Liver (tissue), 9 donors: ENCODE measurements around the gene NNMT. TPM values are rescaled to one million over a fixed set of nuclear protein-coding genes. Genes with fewer than 3 reads are reported as not detected.

Experiments used
- DNase-seq: peaks from one replicate; pipeline ENCODE4 v3.0.0-alpha.2; 2017; ENCODE audit warnings: low spot score
- H3K27ac ChIP-seq, 2 donors: one replicate each; pipeline ENCODE4 v1.7.0; 2013; ENCODE audit warnings: inconsistent platforms in 2 of 2, low read length in 2 of 2, control low read depth in 1 of 2, low read depth in 1 of 2, mild to moderate bottlenecking in 1 of 2
- H3K27me3 ChIP-seq, 4 donors: one replicate each; pipeline versions ENCODE4 v1.6.1 to v1.7.0; 2013; ENCODE audit warnings: low read length in 3 of 4, inconsistent platforms in 1 of 4, mild to moderate bottlenecking in 1 of 4, moderate library complexity in 1 of 4; ENCODE audit not compliant: control insufficient read depth in 4 of 4, insufficient read depth in 4 of 4
- H3K36me3 ChIP-seq, 4 donors: one replicate each; pipeline versions ENCODE4 v1.6.1 to v1.7.0; 2013; ENCODE audit warnings: low read length in 3 of 4, mild to moderate bottlenecking in 3 of 4, low read depth in 1 of 4, moderate library complexity in 1 of 4; ENCODE audit not compliant: control insufficient read depth in 4 of 4, insufficient read depth in 3 of 4
- H3K4me1 ChIP-seq, 4 donors: one replicate each; pipeline versions ENCODE4 v1.6.1 to v1.7.0; 2013; ENCODE audit warnings: low read length in 3 of 4, mild to moderate bottlenecking in 3 of 4, moderate library complexity in 1 of 4; ENCODE audit not compliant: control insufficient read depth in 4 of 4, insufficient read depth in 4 of 4
- H3K4me3 ChIP-seq, 3 donors: one replicate each; pipeline versions ENCODE4 v1.6.1 to v1.7.0; 2013; ENCODE audit warnings: low read length in 3 of 3, control low read depth in 1 of 3, low read depth in 1 of 3, mild to moderate bottlenecking in 1 of 3
- H3K9ac ChIP-seq, 2 donors: one replicate each; pipeline ENCODE4 v1.7.0; 2013; ENCODE audit warnings: low read length in 2 of 2, mild to moderate bottlenecking in 2 of 2, moderate library complexity in 2 of 2, control low read depth in 1 of 2, low read depth in 1 of 2
- H3K9me3 ChIP-seq, 4 donors: one replicate each; pipeline versions ENCODE4 v1.6.1 to v1.7.0; 2013; ENCODE audit warnings: low read length in 3 of 4; ENCODE audit not compliant: control insufficient read depth in 4 of 4
- CTCF ChIP-seq: fragments of 150-350 bp; IDR thresholded peaks from 2 replicates; pipeline ENCODE4 v1.5.1; 2017; ENCODE audit warnings: improper control_type of control experiment, low read depth, low read length; ENCODE audit not compliant: missing input control
- EGR1 ChIP-seq, 2 donors: IDR thresholded peaks; 2 replicates each; pipeline ENCODE4 v1.6.1; 2016 to 2018; ENCODE audit warnings: antibody characterized with exemption in 2 of 2, low read depth in 2 of 2
- FOXA1 ChIP-seq: IDR thresholded peaks from 2 replicates; pipeline ENCODE4 v1.6.1; 2016; ENCODE audit warnings: antibody characterized with exemption
- FOXA2 ChIP-seq: IDR thresholded peaks from 2 replicates; pipeline ENCODE4 v1.6.1; 2016; ENCODE audit warnings: antibody characterized with exemption
- GABPA ChIP-seq, 2 donors: IDR thresholded peaks in 1 of 2; conservative IDR thresholded peaks in 1 of 2; 2 replicates each; pipeline ENCODE4 v1.6.1; 2016; ENCODE audit warnings: antibody characterized with exemption in 2 of 2, mild to moderate bottlenecking in 1 of 2, moderate library complexity in 1 of 2
- HNF4A ChIP-seq, 2 donors: conservative IDR thresholded peaks; 2 replicates each; pipeline ENCODE4 v1.6.1; 2016; ENCODE audit warnings: antibody characterized with exemption in 2 of 2, mild to moderate bottlenecking in 2 of 2
- HNF4G ChIP-seq: IDR thresholded peaks from 2 replicates; pipeline ENCODE4 v1.6.1; 2016; ENCODE audit warnings: antibody characterized with exemption
- JUND ChIP-seq, 2 donors: IDR thresholded peaks; 2 replicates each; pipeline ENCODE4 v1.6.1; 2016; ENCODE audit warnings: antibody characterized with exemption in 2 of 2
- MAX ChIP-seq: IDR thresholded peaks from 2 replicates; pipeline ENCODE4 v1.6.1; 2016; ENCODE audit warnings: antibody characterized with exemption
- NR2F2 ChIP-seq: IDR thresholded peaks from 2 replicates; pipeline ENCODE4 v1.6.1; 2016; ENCODE audit warnings: antibody characterized with exemption
- RAD21 ChIP-seq, 2 donors: IDR thresholded peaks; 2 replicates each; pipeline ENCODE4 v1.6.1; 2016; ENCODE audit warnings: antibody characterized with exemption in 2 of 2, mild to moderate bottlenecking in 2 of 2
- REST ChIP-seq: IDR thresholded peaks from 2 replicates; pipeline ENCODE4 v1.6.1; 2016; ENCODE audit warnings: antibody characterized with exemption, mild to moderate bottlenecking
- RXRA ChIP-seq, 2 donors: IDR thresholded peaks; 2 replicates each; pipeline ENCODE4 v1.6.1; 2017 to 2018; ENCODE audit warnings: antibody characterized with exemption in 2 of 2, mild to moderate bottlenecking in 1 of 2
- SP1 ChIP-seq: IDR thresholded peaks from 2 replicates; pipeline ENCODE4 v1.6.1; 2018; ENCODE audit warnings: antibody characterized with exemption, mild to moderate bottlenecking
- TAF1 ChIP-seq: conservative IDR thresholded peaks from 2 replicates; pipeline ENCODE4 v1.6.1; 2016; ENCODE audit warnings: antibody characterized with exemption, mild to moderate bottlenecking
- YY1 ChIP-seq: IDR thresholded peaks from 2 replicates; pipeline ENCODE4 v1.6.1; 2016; ENCODE audit warnings: antibody characterized with exemption, mild to moderate bottlenecking
- ZBTB33 ChIP-seq: IDR thresholded peaks from 2 replicates; pipeline ENCODE4 v1.6.1; 2016; ENCODE audit warnings: antibody characterized with exemption
- WGBS: extraction: QIAGEN DNeasy Blood & Tissue Kit; methylation state at CpG from one replicate; pipeline ENCODE4 v1.1.7; 2013; 5-methylcytosine and 5-hydroxymethylcytosine counted together
- polyA plus RNA-seq, 2 donors: library from polyadenylated mRNA; stranded (reverse) in 1 of 2; unstranded in 1 of 2; fragments of 200-250 nt in 1 of 2; fragments of >200 nt in 1 of 2; fragmentation: Nextera tagmentation in 1 of 2; extraction: Ambion mirVana in 1 of 2; gene quantifications; one replicate each; pipeline versions ENCODE4 v1.2.1 to v1.2.3, GENCODE V29; 2013 to 2015
- total RNA-seq, 2 donors: library from RNA; depleted of rRNA; stranded (reverse); fragments of >200 nt; gene quantifications; one replicate each; pipeline ENCODE4 v1.2.3, GENCODE V29; 2014
- TF ChIP-seq, protein P1 (sequence below): IDR thresholded peaks from 2 replicates; pipeline ENCODE4 v1.6.1; 2016; ENCODE audit warnings: antibody characterized with exemption
- donor health status: healthy.
- donor health status: healthy.
- donor health status: healthy.
- donor health status: healthy.
- donor health status: healthy.

The NNMT gene
- total and polyA plus RNA-seq, 4 donors = 0.47 to 3,724 (median 2,877) TPM

DNA sequence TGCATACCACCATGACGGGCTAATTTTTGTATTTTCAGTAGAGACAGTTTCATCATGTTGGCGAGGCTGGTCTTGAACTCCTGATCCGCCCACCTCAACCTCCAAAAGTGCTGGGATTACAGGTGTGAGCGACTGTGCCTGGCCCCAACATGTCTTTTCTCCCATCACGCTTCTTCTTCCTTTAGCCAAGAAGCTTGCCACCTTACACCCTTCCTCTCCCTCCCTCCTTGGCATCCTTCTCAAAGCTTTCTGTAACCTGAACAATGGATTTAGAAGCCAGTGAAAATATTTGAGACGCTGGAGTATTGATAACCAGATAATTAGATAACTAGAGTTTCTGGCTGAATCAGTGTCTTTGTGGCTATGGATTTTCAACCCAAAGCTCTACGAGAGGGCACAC is 11.3 kb upstream of the NNMT start:
- 97% methylated on average over 7 of the region's 7 CpGs for WGBS
- no peaks in the 10 kb centered on the region for H3K36me3 ChIP-seq
- H3K9me3 ChIP-seq = no peaks in the 10 kb centered on the region
- no peaks in the 10 kb centered on the region for H3K27me3 ChIP-seq
- DNase-seq = no peak
- no peak overlapping the region for H3K27ac ChIP-seq
- H3K9ac ChIP-seq = no peak overlapping the region
- TF ChIP-seq SP1 (no peak), RXRA (IDR thresholded peaks at IDR 0.05) (no peak), FOXA1 (no peak), EGR1 (IDR thresholded peaks at IDR 0.05; ENCODE audit: low read depth in 2 of 2) (no peak), RAD21 (IDR thresholded peaks at IDR 0.05) (no peak), JUND (IDR thresholded peaks at IDR 0.05) (no peak), ZBTB33 (no peak), TAF1 (no peak), YY1 (no peak), FOXA2 (no peak), MAX (no peak), HNF4G (no peak), GABPA (IDR thresholded peaks at IDR 0.05 in 1 of 2, conservative IDR thresholded peaks at IDR 0.05 in 1 of 2) (no peak), REST (no peak), HNF4A (conservative IDR thresholded peaks at IDR 0.05) (no peak), NR2F2 (no peak)
- TF ChIP-seq, protein P1, sequence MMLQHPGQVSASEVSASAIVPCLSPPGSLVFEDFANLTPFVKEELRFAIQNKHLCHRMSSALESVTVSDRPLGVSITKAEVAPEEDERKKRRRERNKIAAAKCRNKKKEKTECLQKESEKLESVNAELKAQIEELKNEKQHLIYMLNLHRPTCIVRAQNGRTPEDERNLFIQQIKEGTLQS = no peak
- no peak overlapping the region for H3K4me3 ChIP-seq
- peaks cover 7 to 19% (median 9%) of the 10 kb centered on the region in 4 donors for H3K4me1 ChIP-seq

GRCh38 chr11:114285599-114285998 is 10.6 kb upstream of the NNMT start:
- 92% methylated on average over 3 of the region's 3 CpGs for WGBS
- TF ChIP-seq FOXA1 (no peak), EGR1 (IDR thresholded peaks at IDR 0.05; ENCODE audit: low read depth in 2 of 2) (no peak), YY1 (no peak), REST (no peak), NR2F2 (no peak), CTCF (no peak)
- TF ChIP-seq, protein P1 = no peak
- no peak overlapping the region for H3K9ac ChIP-seq

More at GRCh38 chr11:114285599-114285998, 10.6 kb upstream of the NNMT start:
- H3K27me3 ChIP-seq = no peaks in the 10 kb centered on the region
- no peaks in the 10 kb centered on the region for H3K9me3 ChIP-seq
- no peak for DNase-seq
- no peaks in the 10 kb centered on the region for H3K36me3 ChIP-seq
- H3K4me3 ChIP-seq = no peak overlapping the region
- H3K27ac ChIP-seq = no peak overlapping the region
- H3K4me1 ChIP-seq = peaks cover 7 to 14% (median 8%) of the 10 kb centered on the region in 4 donors
